IMR-90 (cell line): ENCODE results near the gene OTOGL. TPM values are rescaled to one million over a fixed set of nuclear protein-coding genes. Genes with fewer than 3 reads are reported as not detected.

Source experiments
- ATAC-seq: fragments of 200-7000 bp; cut with Tn5 transposase; 2 replicates; pipeline ENCODE4 v1.9.1; 2020; ENCODE audit warnings: low read depth, mild to moderate bottlenecking, moderate library complexity
- BruUV-seq: library from RNA; stranded (reverse); fragments of 400-500 nt; replicated peaks from 2 replicates; lab custom pipeline; 2021; lab: Mats Ljungman, UMichigan
- CTCF ChIA-PET: fragments of 300-600 bp; formaldehyde crosslinking; extraction: SDS; loops from one replicate; lab custom pipeline; 2021; ENCODE audit warnings: antibody characterized with exemption; lab: Yijun Ruan, JAX
- POLR2A ChIA-PET: fragments of 300-600 bp; sonication (Branson Sonifier 250); formaldehyde crosslinking; loops from one replicate; lab custom pipeline; 2022; ENCODE audit warnings: antibody characterized with exemption; ENCODE audit not compliant: unreplicated experiment; lab: Charles Lee
- DNase-seq: peaks from one replicate; pipeline ENCODE4 v3.0.0; 2013
- H2AFZ ChIP-seq: replicated peaks from 2 replicates; pipeline ENCODE3; 2013; ENCODE audit warnings: low read length, mild to moderate bottlenecking; ENCODE audit not compliant: poor library complexity
- H2AK5ac ChIP-seq: 2 replicates; pipeline ENCODE4 v1.6.1; 2013; ENCODE audit warnings: low read depth, low read length, inconsistent platforms
- H2AK9ac ChIP-seq: replicated peaks from 2 replicates; pipeline ENCODE3; 2013; ENCODE audit warnings: mild to moderate bottlenecking, low read depth, low read length, moderate library complexity; ENCODE audit not compliant: poor library complexity
- H2BK120ac ChIP-seq: 2 replicates; pipeline ENCODE4 v1.6.1; 2013; ENCODE audit warnings: low read depth, low read length, inconsistent platforms
- H2BK15ac ChIP-seq: 3 replicates; pipeline ENCODE4 v1.6.1; 2013; ENCODE audit warnings: low read depth, low read length, inconsistent platforms
- H2BK20ac ChIP-seq: 2 replicates; pipeline ENCODE4 v1.6.1; 2013; ENCODE audit warnings: low read depth, mild to moderate bottlenecking, inconsistent platforms, low read length, moderate library complexity
- H2BK5ac ChIP-seq: 2 replicates; pipeline ENCODE4 v1.6.1; 2013; ENCODE audit warnings: mild to moderate bottlenecking, low read depth, low read length, inconsistent platforms; ENCODE audit not compliant: poor library complexity, severe bottlenecking
- H3K14ac ChIP-seq: replicated peaks from 2 replicates; pipeline ENCODE4 v1.6.1; 2013; ENCODE audit warnings: low read depth, low read length, inconsistent platforms
- H3K18ac ChIP-seq: 2 replicates; pipeline ENCODE4 v1.6.1; 2013; ENCODE audit warnings: low read depth, low read length, control low read depth
- H3K23ac ChIP-seq: 2 replicates; pipeline ENCODE4 v1.6.1; 2013; ENCODE audit warnings: low read depth, low read length, inconsistent platforms
- H3K27ac ChIP-seq: 2 replicates; pipeline ENCODE4 v1.5.1; 2013; ENCODE audit warnings: mild to moderate bottlenecking, control low read depth, low read length; ENCODE audit not compliant: insufficient read depth
- H3K27me3 ChIP-seq: 2 replicates; pipeline ENCODE4 v1.6.1; 2013; ENCODE audit warnings: low read length; ENCODE audit not compliant: control insufficient read depth, insufficient read depth
- H3K36me3 ChIP-seq: 2 replicates; pipeline ENCODE4 v1.6.1; 2013; ENCODE audit warnings: low read length, mixed read lengths; ENCODE audit not compliant: control insufficient read depth, insufficient read depth
- H3K4ac ChIP-seq: 2 replicates; pipeline ENCODE4 v1.6.1; 2013; ENCODE audit warnings: low read depth, low read length, inconsistent platforms
- H3K4me1 ChIP-seq: 2 replicates; pipeline ENCODE4 v1.6.1; 2013; ENCODE audit warnings: low read length, mixed read lengths; ENCODE audit not compliant: control insufficient read depth, insufficient read depth
- H3K4me2 ChIP-seq: 2 replicates; pipeline ENCODE4 v1.6.1; 2013; ENCODE audit warnings: low read depth, mild to moderate bottlenecking, control low read depth, low read length, moderate library complexity
- H3K4me3 ChIP-seq: 2 replicates; pipeline ENCODE4 v1.5.1; 2013; ENCODE audit warnings: low read depth, mild to moderate bottlenecking, control low read depth, low read length, moderate library complexity; ENCODE audit not compliant: insufficient read depth
- H3K56ac ChIP-seq: 2 replicates; pipeline ENCODE4 v1.6.1; 2013; ENCODE audit warnings: low read length, inconsistent platforms; ENCODE audit not compliant: insufficient read depth; ENCODE audit errors: extremely low read depth
- H3K79me1 ChIP-seq, 2 experiments: 2 replicates each; pipeline ENCODE4 v1.6.1; 2013; ENCODE audit warnings: low read length in 2 of 2, inconsistent platforms in 1 of 2, low read depth in 1 of 2
- H3K9ac ChIP-seq: 2 replicates; pipeline ENCODE4 v1.6.1; 2013; ENCODE audit warnings: low read depth, low read length, control low read depth
- H3K9me1 ChIP-seq: 2 replicates; pipeline ENCODE4 v1.6.1; 2013; ENCODE audit warnings: low read length, inconsistent platforms; ENCODE audit not compliant: insufficient read depth
- H3K9me3 ChIP-seq: 2 replicates; pipeline ENCODE4 v1.6.1; 2013; ENCODE audit warnings: low read length; ENCODE audit not compliant: control insufficient read depth, insufficient read depth
- H4K20me1 ChIP-seq: 2 replicates; pipeline ENCODE4 v1.6.1; 2013; ENCODE audit warnings: low read length, inconsistent platforms; ENCODE audit not compliant: insufficient read depth
- H4K5ac ChIP-seq: 2 replicates; pipeline ENCODE4 v1.6.1; 2013; ENCODE audit warnings: mild to moderate bottlenecking, low read depth, low read length, control low read depth
- H4K8ac ChIP-seq, 2 experiments: 2 replicates each; pipeline ENCODE4 v1.6.1; 2013; ENCODE audit warnings: low read depth in 2 of 2, low read length in 2 of 2, control low read depth in 1 of 2, inconsistent platforms in 1 of 2
- H4K91ac ChIP-seq: 2 replicates; pipeline ENCODE4 v1.6.1; 2013; ENCODE audit warnings: low read depth, low read length, inconsistent platforms; ENCODE audit not compliant: insufficient read depth
- BHLHE40 ChIP-seq: fragments of 150-350 bp; IDR thresholded peaks from 2 replicates; pipeline ENCODE4 v1.6.1; 2016; ENCODE audit warnings: mild to moderate bottlenecking, low read depth, low read length
- CEBPB ChIP-seq: IDR thresholded peaks from 2 replicates; pipeline ENCODE4 v1.6.1; 2012; ENCODE audit warnings: low read depth, low read length, improper control_type of control experiment
- CHD1 ChIP-seq: IDR thresholded peaks from 2 replicates; pipeline ENCODE4 v1.6.1; 2012; ENCODE audit warnings: low read depth, low read length, improper control_type of control experiment
- FOS ChIP-seq: fragments of 150-350 bp; IDR thresholded peaks from 2 replicates; pipeline ENCODE4 v1.6.1; 2016; ENCODE audit warnings: low read depth, low read length
- MAFK ChIP-seq: IDR thresholded peaks from 2 replicates; pipeline ENCODE4 v1.6.1; 2012; ENCODE audit warnings: low read depth, low read length, improper control_type of control experiment
- MAZ ChIP-seq: IDR thresholded peaks from 2 replicates; pipeline ENCODE4 v1.6.1; 2012; ENCODE audit warnings: low read depth, mild to moderate bottlenecking, low read length, improper control_type of control experiment, moderate library complexity, borderline replicate concordance
- NFE2L2 ChIP-seq: fragments of 150-350 bp; IDR thresholded peaks from 2 replicates; pipeline ENCODE4 v1.6.1; 2016; ENCODE audit warnings: low read depth, mild to moderate bottlenecking, low read length
- POLR2A ChIP-seq: IDR thresholded peaks from 2 replicates; pipeline ENCODE4 v1.6.1; 2012; ENCODE audit warnings: mild to moderate bottlenecking, low read depth, low read length
- RCOR1 ChIP-seq: IDR thresholded peaks from 2 replicates; pipeline ENCODE4 v1.6.1; 2012; ENCODE audit warnings: mild to moderate bottlenecking, low read length, improper control_type of control experiment; ENCODE audit not compliant: insufficient replicate concordance
- RFX5 ChIP-seq: IDR thresholded peaks from 2 replicates; pipeline ENCODE4 v1.8.0; 2012; ENCODE audit warnings: low read depth, mild to moderate bottlenecking, low read length, moderate library complexity
- SMC3 ChIP-seq: fragments of 150-350 bp; IDR thresholded peaks from 2 replicates; pipeline ENCODE4 v1.6.1; 2016; ENCODE audit warnings: low read depth, mild to moderate bottlenecking, antibody characterized with exemption, low read length, moderate library complexity
- WGBS, 2 experiments: methylation state at CpG; one replicate each; pipeline versions ENCODE4 v1.1.5 to v1.1.7; 2013; ENCODE audit warnings: missing lambda C conversion rate in 2 of 2; ENCODE audit not compliant: insufficient read length in 1 of 2; ENCODE audit errors: extremely low coverage in 2 of 2; 5-methylcytosine and 5-hydroxymethylcytosine counted together
- dilution Hi-C: fragments of 300-500 bp; cut with HindIII; formaldehyde crosslinking; loops from one replicate; pipeline ENCODE4 v1.14.3; 2018; ENCODE audit warnings: low sequenced_read_pairs; ENCODE audit not compliant: unreplicated experiment
- in situ Hi-C: fragments of 300-500 bp; cut with MboI; formaldehyde crosslinking; loops from 3 replicates; pipeline ENCODE4 v1.14.3; 2019; ENCODE audit warnings: low sequenced_read_pairs, inconsistent platforms, mixed read lengths
- intact Hi-C: fragments of 100-400 bp; cut with micrococcal nuclease; formaldehyde crosslinking; loops from 2 replicates; pipeline ENCODE4 v1.10.0; 2022
- polyA plus RNA-seq, 3 experiments: library from polyadenylated mRNA; depleted of rRNA; stranded (reverse); fragments of >200 nt; gene quantifications; 2 replicates each; pipeline ENCODE4 v1.2.3, GENCODE V29; 2012; ENCODE audit warnings: low replicate concordance in 1 of 3
- total RNA-seq: library from RNA; depleted of rRNA; stranded (reverse); fragments of >200 nt; gene quantifications from 2 replicates; pipeline ENCODE4 v1.2.3, GENCODE V29; 2012
- TF ChIP-seq, protein P1 (sequence below): fragments of 150-350 bp; IDR thresholded peaks from 2 replicates; pipeline ENCODE4 v1.6.1; 2017; ENCODE audit warnings: mild to moderate bottlenecking, antibody characterized with exemption, low read length, low read depth
- TF ChIP-seq, protein P2 (sequence below): conservative IDR thresholded peaks from 2 replicates; pipeline ENCODE4 v1.5.1; 2012; ENCODE audit warnings: mild to moderate bottlenecking, low read depth, low read length, improper control_type of control experiment
- TF ChIP-seq, protein P3 (sequence below): fragments of 150-350 bp; IDR thresholded peaks from 2 replicates; pipeline ENCODE4 v1.6.1; 2016; ENCODE audit warnings: low read depth, mild to moderate bottlenecking, low read length, moderate library complexity, borderline replicate concordance

OTOGL gene
- total and polyA plus RNA-seq, 2 of the 4 experiments (the other 2 are of a cell fraction) = 0.10 to 0.18 TPM

DNA sequence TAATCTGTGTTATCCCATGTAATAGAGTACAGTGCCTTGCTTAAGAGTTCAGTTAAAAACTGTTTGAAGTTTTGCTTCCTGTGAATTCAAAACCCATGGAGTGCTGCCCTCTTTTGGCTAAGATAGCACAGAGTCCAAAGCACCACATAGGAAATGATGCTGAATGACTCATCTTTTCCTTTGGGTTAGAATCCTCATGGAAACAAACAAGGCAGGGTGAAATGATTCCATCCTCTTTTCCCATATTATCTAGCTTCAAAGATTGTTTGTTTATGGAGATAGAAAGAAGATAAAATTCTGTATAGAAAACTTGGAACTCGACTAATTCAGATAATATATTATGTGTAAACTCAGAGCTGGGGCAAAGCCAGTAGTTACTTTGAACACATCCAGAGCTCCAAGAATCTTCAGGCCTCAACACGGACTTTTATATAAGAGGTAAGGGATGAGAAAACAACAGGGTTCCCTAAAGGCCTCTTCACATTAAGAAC is 87.4 kb downstream of the OTOGL start:
- H4K8ac ChIP-seq = peak overlapping the region; percentile 40 to 96
- ChIA-PET POLR2A (interaction anchor here (0.6 kb wide), 1 partner anchor 19 kb away, joined by 7 read pairs; no protein-coding TSS in a partner anchor), CTCF (interaction anchor here (0.6 to 1.4 kb wide), 12 partner anchors 8 to 1299 kb away, joined by 3 to 11 read pairs (median 3); no protein-coding TSS in a partner anchor)
- H3K23ac ChIP-seq = peak overlapping the region; percentile 91; the same call in 1 of the 2 replicates
- no CpG with 5 or more reads among the region's 2 CpGs for WGBS, 2 experiments
- H3K9ac ChIP-seq = peak overlapping the region; percentile 89; the same call in 1 of the 2 replicates
- H4K91ac ChIP-seq = peak overlapping the region; percentile 91
- peak overlapping the region; percentile 77 for H3K27ac ChIP-seq
- H2BK20ac ChIP-seq = peak overlapping the region; percentile 97
- peak overlapping the region; percentile 85 for H2AFZ ChIP-seq
- no peaks in the 10 kb centered on the region for H4K20me1 ChIP-seq
- H2AK5ac ChIP-seq = peak overlapping the region; percentile 70; the same call in 1 of the 2 replicates
- peak overlapping the region; percentile 88 for H4K5ac ChIP-seq
- peak overlapping the region; percentile 87; the same call in 1 of the 2 replicates for H3K4me2 ChIP-seq
- no peaks in the 10 kb centered on the region for H3K27me3 ChIP-seq
- no peak overlapping the region for H2AK9ac ChIP-seq
- intact Hi-C loops = loop anchor here (1.0 to 10.0 kb wide), 8 partner anchors 139 to 778 kb away; partner anchors contain the start of gene PPP1R12A
- H3K9me3 ChIP-seq = no peaks in the 10 kb centered on the region
- H2BK5ac ChIP-seq = peak overlapping the region; percentile 92
- peak overlapping the region; percentile 96 for H2BK120ac ChIP-seq
- dilution Hi-C loops = no loop called here
- H3K4me3 ChIP-seq = no peak overlapping the region
- H3K56ac ChIP-seq = peak overlapping the region; percentile 79
- in situ Hi-C loops = loop anchor here (5.0 to 10.0 kb wide), 4 partner anchors 252 to 779 kb away; partner anchors contain the start of gene PPP1R12A
- H3K9me1 ChIP-seq = peaks cover 11% of the 10 kb centered on the region
- peaks cover 17% of the 10 kb centered on the region for H3K4me1 ChIP-seq
- H3K79me1 ChIP-seq = peaks cover 0 to 11% of the 10 kb centered on the region in 2 experiments; a peak in 2 of 4 replicates
- peak overlapping the region; percentile 97 for H2BK15ac ChIP-seq
- H3K18ac ChIP-seq = peak overlapping the region; percentile 89
- ATAC-seq = peak; percentile 86
- BruUV-seq = no TSS peak
- H3K14ac ChIP-seq = peak overlapping the region; percentile 77
- peak overlapping the region; percentile 92 for H3K4ac ChIP-seq
- no peaks in the 10 kb centered on the region for H3K36me3 ChIP-seq
- DNase-seq = peak; percentile 97
- TF ChIP-seq, protein P1, sequence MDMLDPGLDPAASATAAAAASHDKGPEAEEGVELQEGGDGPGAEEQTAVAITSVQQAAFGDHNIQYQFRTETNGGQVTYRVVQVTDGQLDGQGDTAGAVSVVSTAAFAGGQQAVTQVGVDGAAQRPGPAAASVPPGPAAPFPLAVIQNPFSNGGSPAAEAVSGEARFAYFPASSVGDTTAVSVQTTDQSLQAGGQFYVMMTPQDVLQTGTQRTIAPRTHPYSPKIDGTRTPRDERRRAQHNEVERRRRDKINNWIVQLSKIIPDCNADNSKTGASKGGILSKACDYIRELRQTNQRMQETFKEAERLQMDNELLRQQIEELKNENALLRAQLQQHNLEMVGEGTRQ = no peak
- TF ChIP-seq FOS (peak; percentile 96), MAFK (no peak), POLR2A (peak; percentile 55; the same call in 1 of the 2 replicates), NFE2L2 (peak; percentile 71), RCOR1 (peak; percentile 14), SMC3 (peak; percentile 86), RFX5 (no peak), CEBPB (peak; percentile 68), MAZ (no peak), BHLHE40 (peak; percentile 63; the same call in 1 of the 2 replicates), CHD1 (peak; percentile 56; the same call in 1 of the 2 replicates)
- TF ChIP-seq, protein P2, sequence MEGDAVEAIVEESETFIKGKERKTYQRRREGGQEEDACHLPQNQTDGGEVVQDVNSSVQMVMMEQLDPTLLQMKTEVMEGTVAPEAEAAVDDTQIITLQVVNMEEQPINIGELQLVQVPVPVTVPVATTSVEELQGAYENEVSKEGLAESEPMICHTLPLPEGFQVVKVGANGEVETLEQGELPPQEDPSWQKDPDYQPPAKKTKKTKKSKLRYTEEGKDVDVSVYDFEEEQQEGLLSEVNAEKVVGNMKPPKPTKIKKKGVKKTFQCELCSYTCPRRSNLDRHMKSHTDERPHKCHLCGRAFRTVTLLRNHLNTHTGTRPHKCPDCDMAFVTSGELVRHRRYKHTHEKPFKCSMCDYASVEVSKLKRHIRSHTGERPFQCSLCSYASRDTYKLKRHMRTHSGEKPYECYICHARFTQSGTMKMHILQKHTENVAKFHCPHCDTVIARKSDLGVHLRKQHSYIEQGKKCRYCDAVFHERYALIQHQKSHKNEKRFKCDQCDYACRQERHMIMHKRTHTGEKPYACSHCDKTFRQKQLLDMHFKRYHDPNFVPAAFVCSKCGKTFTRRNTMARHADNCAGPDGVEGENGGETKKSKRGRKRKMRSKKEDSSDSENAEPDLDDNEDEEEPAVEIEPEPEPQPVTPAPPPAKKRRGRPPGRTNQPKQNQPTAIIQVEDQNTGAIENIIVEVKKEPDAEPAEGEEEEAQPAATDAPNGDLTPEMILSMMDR = peak; percentile 93
- TF ChIP-seq, protein P3, sequence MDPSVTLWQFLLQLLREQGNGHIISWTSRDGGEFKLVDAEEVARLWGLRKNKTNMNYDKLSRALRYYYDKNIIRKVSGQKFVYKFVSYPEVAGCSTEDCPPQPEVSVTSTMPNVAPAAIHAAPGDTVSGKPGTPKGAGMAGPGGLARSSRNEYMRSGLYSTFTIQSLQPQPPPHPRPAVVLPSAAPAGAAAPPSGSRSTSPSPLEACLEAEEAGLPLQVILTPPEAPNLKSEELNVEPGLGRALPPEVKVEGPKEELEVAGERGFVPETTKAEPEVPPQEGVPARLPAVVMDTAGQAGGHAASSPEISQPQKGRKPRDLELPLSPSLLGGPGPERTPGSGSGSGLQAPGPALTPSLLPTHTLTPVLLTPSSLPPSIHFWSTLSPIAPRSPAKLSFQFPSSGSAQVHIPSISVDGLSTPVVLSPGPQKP = no peak
